GM23338 (cell line): ENCODE measurements around the gene SNAPC2. TPM values are rescaled to one million over a fixed set of nuclear protein-coding genes. Genes with fewer than 3 reads are reported as not detected.

Experiments
- ATAC-seq: fragments of 200-7000 bp; cut with Tn5 transposase; 3 replicates; pipeline ENCODE4 v1.9.1; 2020
- DNase-seq: peaks from one replicate; pipeline ENCODE4 v3.0.0-alpha.2; 2015; ENCODE audit warnings: low spot score
- H2AFZ ChIP-seq: fragments of 200-600 bp; sonication (generic); 2 replicates; pipeline ENCODE4 v1.8.0; 2016; ENCODE audit warnings: antibody characterized with exemption, mild to moderate bottlenecking, moderate library complexity
- H3F3A ChIP-seq: fragments of 200-600 bp; sonication (generic); replicated peaks from 2 replicates; pipeline ENCODE4 v1.8.0; 2017; ENCODE audit warnings: antibody characterized with exemption, mixed run types, low read depth
- H3K27ac ChIP-seq: fragments of 200-600 bp; sonication (generic); 2 replicates; pipeline ENCODE4 v1.6.1; 2016; ENCODE audit warnings: low read depth
- H3K27me3 ChIP-seq: fragments of 200-600 bp; sonication (generic); 2 replicates; pipeline ENCODE4 v1.8.0; 2016; ENCODE audit warnings: mild to moderate bottlenecking, mixed run types, moderate library complexity; ENCODE audit not compliant: insufficient read depth
- H3K36me3 ChIP-seq: fragments of 200-600 bp; sonication (generic); 2 replicates; pipeline ENCODE4 v1.8.0; 2016; ENCODE audit warnings: mild to moderate bottlenecking; ENCODE audit not compliant: insufficient read depth
- H3K4me1 ChIP-seq: fragments of 200-600 bp; sonication (generic); 2 replicates; pipeline ENCODE4 v1.8.0; 2016; ENCODE audit warnings: mild to moderate bottlenecking, moderate library complexity; ENCODE audit not compliant: insufficient read depth
- H3K4me2 ChIP-seq: fragments of 200-600 bp; sonication (generic); 2 replicates; pipeline ENCODE4 v1.7.1; 2017; ENCODE audit warnings: mixed run types
- H3K4me3 ChIP-seq: fragments of 200-600 bp; sonication (generic); 2 replicates; pipeline ENCODE4 v1.6.1; 2016; ENCODE audit warnings: mixed run types
- H3K79me2 ChIP-seq: fragments of 200-600 bp; sonication (generic); replicated peaks from 2 replicates; pipeline ENCODE4 v1.8.0; 2017; ENCODE audit warnings: mild to moderate bottlenecking; ENCODE audit not compliant: insufficient read depth
- H3K9me2 ChIP-seq: fragments of 200-600 bp; sonication (generic); 2 replicates; pipeline ENCODE4 v1.8.0; 2017; ENCODE audit not compliant: insufficient read depth
- H4K20me1 ChIP-seq: fragments of 200-600 bp; sonication (generic); replicated peaks from 2 replicates; pipeline ENCODE4 v1.8.0; 2017; ENCODE audit warnings: mild to moderate bottlenecking; ENCODE audit not compliant: insufficient read depth
- H3K27ac Mint-ChIP-seq: 2 replicates; pipeline ENCODE4 v1.8.0; 2020; ENCODE audit warnings: inconsistent platforms, mild to moderate bottlenecking, moderate library complexity, mixed read lengths
- H3K27me3 Mint-ChIP-seq: 3 replicates; pipeline ENCODE4 v1.8.0; 2022; ENCODE audit warnings: low read depth, mild to moderate bottlenecking, moderate library complexity, mixed read lengths, inconsistent platforms; ENCODE audit not compliant: insufficient read depth, poor library complexity
- H3K36me3 Mint-ChIP-seq: 3 replicates; pipeline ENCODE4 v1.8.0; 2021; ENCODE audit warnings: low read depth, mild to moderate bottlenecking, inconsistent platforms, moderate library complexity, mixed read lengths
- H3K4me1 Mint-ChIP-seq: 3 replicates; pipeline ENCODE4 v1.8.0; 2020; ENCODE audit warnings: mild to moderate bottlenecking, inconsistent platforms, mixed read lengths
- H3K4me3 Mint-ChIP-seq: 3 replicates; pipeline ENCODE4 v1.8.0; 2021; ENCODE audit warnings: moderate library complexity, mild to moderate bottlenecking, inconsistent platforms, mixed read lengths
- H3K9me3 Mint-ChIP-seq: 3 replicates; pipeline ENCODE4 v1.8.0; 2020; ENCODE audit warnings: moderate library complexity, mild to moderate bottlenecking, inconsistent platforms, mixed read lengths
- CREB1 ChIP-seq: fragments of 250-450 bp; sonication (Bioruptor Pico); IDR thresholded peaks from 2 replicates; pipeline ENCODE4 v1.5.0; 2020; ENCODE audit warnings: low read depth, mild to moderate bottlenecking, moderate library complexity
- CTCF ChIP-seq, 2 experiments: fragments of 200-600 bp in 1 of 2; sonication (generic) in 1 of 2; conservative IDR thresholded peaks; 2 replicates each; pipeline versions ENCODE4 v1.5.1 to v1.6.1; 2016 to 2017; ENCODE audit warnings: antibody characterized with exemption in 2 of 2, low read depth in 2 of 2, mild to moderate bottlenecking in 2 of 2, moderate library complexity in 1 of 2
- ETS1 ChIP-seq: IDR thresholded peaks from 2 replicates; pipeline ENCODE4 v1.6.1; 2016; ENCODE audit warnings: antibody characterized with exemption
- EZH2 ChIP-seq: fragments of 200-600 bp; sonication (generic); IDR thresholded peaks from one replicate; pipeline ENCODE4 v1.8.0; 2017; ENCODE audit warnings: antibody characterized with exemption, mild to moderate bottlenecking, low read depth; ENCODE audit not compliant: unreplicated experiment
- EZH2phosphoT487 ChIP-seq: fragments of 200-600 bp; sonication (generic); IDR thresholded peaks from one replicate; pipeline ENCODE4 v1.8.1; 2018; ENCODE audit warnings: antibody characterized with exemption; ENCODE audit not compliant: unreplicated experiment
- JUNB ChIP-seq: IDR thresholded peaks from one replicate; pipeline ENCODE4 v1.6.1; 2016; ENCODE audit warnings: antibody characterized with exemption; ENCODE audit not compliant: unreplicated experiment
- NANOG ChIP-seq: IDR thresholded peaks from 2 replicates; pipeline ENCODE4 v1.6.1; 2016; ENCODE audit warnings: antibody characterized with exemption, borderline replicate concordance
- POLR2AphosphoS5 ChIP-seq: IDR thresholded peaks from 2 replicates; pipeline ENCODE4 v1.6.1; 2016; ENCODE audit warnings: antibody characterized with exemption, low read depth
- STAT1 ChIP-seq: IDR thresholded peaks from one replicate; pipeline ENCODE4 v1.6.1; 2016; ENCODE audit warnings: antibody characterized with exemption; ENCODE audit not compliant: unreplicated experiment
- ZNF114 ChIP-seq: fragments of 250-450 bp; sonication (Bioruptor Pico); IDR thresholded peaks from 2 replicates; pipeline ENCODE4 v1.5.0; 2020; ENCODE audit warnings: mild to moderate bottlenecking, moderate library complexity
- ZNF331 ChIP-seq: fragments of 250-450 bp; sonication (Bioruptor Pico); IDR thresholded peaks from 2 replicates; pipeline ENCODE4 v1.5.0; 2020; ENCODE audit warnings: low read depth, mild to moderate bottlenecking, moderate library complexity
- polyA plus RNA-seq: library from polyadenylated mRNA; unstranded; fragments of >200 nt; fragmentation: Nextera tagmentation; extraction: Ambion mirVana; gene quantifications from 2 replicates; pipeline ENCODE4 v1.2.1, GENCODE V29; 2016
- total RNA-seq: library from RNA; depleted of rRNA; stranded (reverse); fragments of >200 nt; shearing (Covaris generic); gene quantifications from 2 replicates; pipeline ENCODE4 v1.2.3, GENCODE V29; 2014
- TF ChIP-seq, protein P1 (sequence below): IDR thresholded peaks from one replicate; pipeline ENCODE4 v1.6.1; 2018; ENCODE audit warnings: antibody characterized with exemption; ENCODE audit not compliant: unreplicated experiment
- TF ChIP-seq, protein P2 (sequence below): fragments of 250-450 bp; sonication (Bioruptor Pico); IDR thresholded peaks from 2 replicates; pipeline ENCODE4 v1.5.0; 2020; ENCODE audit warnings: mild to moderate bottlenecking, moderate library complexity

The SNAPC2 gene
- total and polyA plus RNA-seq, 2 experiments from 2014 or later = 17.1 to 25.1 TPM

DNA sequence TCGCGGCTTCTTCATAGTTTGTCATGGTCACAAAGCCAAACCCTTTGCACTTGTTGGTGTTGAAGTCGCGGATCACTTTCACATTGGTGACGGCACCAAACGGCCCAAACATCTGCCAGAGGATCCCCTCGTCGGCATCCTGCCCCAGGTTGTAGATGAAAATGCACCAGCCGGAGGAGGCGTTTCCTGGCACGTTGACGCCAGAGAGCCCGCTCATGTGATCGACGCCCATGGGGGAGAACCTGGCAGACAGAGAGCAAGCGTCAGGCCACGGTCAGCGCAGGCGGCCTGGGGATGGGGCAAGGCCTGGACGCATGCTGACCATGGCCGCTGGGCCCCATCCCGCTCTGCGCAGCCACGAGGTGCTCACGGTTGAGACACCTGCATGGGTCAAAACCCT lies 43.4 kb downstream of the SNAPC2 start:
- Mint-ChIP-seq H3K27ac (no peak overlapping the region), H3K4me1 (peaks cover 9% of the 10 kb centered on the region; the same call in 2 of the 3 replicates), H3K4me3 (no peak overlapping the region), H3K36me3 (peaks cover 64% of the 10 kb centered on the region), H3K9me3 (no peaks in the 10 kb centered on the region), H3K27me3 (peaks cover 11% of the 10 kb centered on the region)
- no peak for ATAC-seq
- H2AFZ ChIP-seq = no peak overlapping the region
- DNase-seq = no peak
- H3K27me3 ChIP-seq = no peaks in the 10 kb centered on the region
- H3K27ac ChIP-seq = no peak overlapping the region
- no peak overlapping the region for H3K4me2 ChIP-seq
- peaks cover 37% of the 10 kb centered on the region; the same call in 1 of the 2 replicates for H4K20me1 ChIP-seq
- no peaks in the 10 kb centered on the region; the same call in 1 of the 2 replicates for H3K79me2 ChIP-seq
- peaks cover 42% of the 10 kb centered on the region for H3F3A ChIP-seq
- no peak for TF ChIP-seq NANOG
- no peak for TF ChIP-seq ZNF114 (CRISPR knock-in tag)
- TF ChIP-seq ZNF331 = no peak
- TF ChIP-seq, protein P1, sequence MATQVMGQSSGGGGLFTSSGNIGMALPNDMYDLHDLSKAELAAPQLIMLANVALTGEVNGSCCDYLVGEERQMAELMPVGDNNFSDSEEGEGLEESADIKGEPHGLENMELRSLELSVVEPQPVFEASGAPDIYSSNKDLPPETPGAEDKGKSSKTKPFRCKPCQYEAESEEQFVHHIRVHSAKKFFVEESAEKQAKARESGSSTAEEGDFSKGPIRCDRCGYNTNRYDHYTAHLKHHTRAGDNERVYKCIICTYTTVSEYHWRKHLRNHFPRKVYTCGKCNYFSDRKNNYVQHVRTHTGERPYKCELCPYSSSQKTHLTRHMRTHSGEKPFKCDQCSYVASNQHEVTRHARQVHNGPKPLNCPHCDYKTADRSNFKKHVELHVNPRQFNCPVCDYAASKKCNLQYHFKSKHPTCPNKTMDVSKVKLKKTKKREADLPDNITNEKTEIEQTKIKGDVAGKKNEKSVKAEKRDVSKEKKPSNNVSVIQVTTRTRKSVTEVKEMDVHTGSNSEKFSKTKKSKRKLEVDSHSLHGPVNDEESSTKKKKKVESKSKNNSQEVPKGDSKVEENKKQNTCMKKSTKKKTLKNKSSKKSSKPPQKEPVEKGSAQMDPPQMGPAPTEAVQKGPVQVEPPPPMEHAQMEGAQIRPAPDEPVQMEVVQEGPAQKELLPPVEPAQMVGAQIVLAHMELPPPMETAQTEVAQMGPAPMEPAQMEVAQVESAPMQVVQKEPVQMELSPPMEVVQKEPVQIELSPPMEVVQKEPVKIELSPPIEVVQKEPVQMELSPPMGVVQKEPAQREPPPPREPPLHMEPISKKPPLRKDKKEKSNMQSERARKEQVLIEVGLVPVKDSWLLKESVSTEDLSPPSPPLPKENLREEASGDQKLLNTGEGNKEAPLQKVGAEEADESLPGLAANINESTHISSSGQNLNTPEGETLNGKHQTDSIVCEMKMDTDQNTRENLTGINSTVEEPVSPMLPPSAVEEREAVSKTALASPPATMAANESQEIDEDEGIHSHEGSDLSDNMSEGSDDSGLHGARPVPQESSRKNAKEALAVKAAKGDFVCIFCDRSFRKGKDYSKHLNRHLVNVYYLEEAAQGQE = no peak
- TF ChIP-seq EZH2phosphoT487 = no peak
- no peak for TF ChIP-seq CREB1
- TF ChIP-seq JUNB = no peak
- TF ChIP-seq EZH2 = no peak
- TF ChIP-seq, protein P2, sequence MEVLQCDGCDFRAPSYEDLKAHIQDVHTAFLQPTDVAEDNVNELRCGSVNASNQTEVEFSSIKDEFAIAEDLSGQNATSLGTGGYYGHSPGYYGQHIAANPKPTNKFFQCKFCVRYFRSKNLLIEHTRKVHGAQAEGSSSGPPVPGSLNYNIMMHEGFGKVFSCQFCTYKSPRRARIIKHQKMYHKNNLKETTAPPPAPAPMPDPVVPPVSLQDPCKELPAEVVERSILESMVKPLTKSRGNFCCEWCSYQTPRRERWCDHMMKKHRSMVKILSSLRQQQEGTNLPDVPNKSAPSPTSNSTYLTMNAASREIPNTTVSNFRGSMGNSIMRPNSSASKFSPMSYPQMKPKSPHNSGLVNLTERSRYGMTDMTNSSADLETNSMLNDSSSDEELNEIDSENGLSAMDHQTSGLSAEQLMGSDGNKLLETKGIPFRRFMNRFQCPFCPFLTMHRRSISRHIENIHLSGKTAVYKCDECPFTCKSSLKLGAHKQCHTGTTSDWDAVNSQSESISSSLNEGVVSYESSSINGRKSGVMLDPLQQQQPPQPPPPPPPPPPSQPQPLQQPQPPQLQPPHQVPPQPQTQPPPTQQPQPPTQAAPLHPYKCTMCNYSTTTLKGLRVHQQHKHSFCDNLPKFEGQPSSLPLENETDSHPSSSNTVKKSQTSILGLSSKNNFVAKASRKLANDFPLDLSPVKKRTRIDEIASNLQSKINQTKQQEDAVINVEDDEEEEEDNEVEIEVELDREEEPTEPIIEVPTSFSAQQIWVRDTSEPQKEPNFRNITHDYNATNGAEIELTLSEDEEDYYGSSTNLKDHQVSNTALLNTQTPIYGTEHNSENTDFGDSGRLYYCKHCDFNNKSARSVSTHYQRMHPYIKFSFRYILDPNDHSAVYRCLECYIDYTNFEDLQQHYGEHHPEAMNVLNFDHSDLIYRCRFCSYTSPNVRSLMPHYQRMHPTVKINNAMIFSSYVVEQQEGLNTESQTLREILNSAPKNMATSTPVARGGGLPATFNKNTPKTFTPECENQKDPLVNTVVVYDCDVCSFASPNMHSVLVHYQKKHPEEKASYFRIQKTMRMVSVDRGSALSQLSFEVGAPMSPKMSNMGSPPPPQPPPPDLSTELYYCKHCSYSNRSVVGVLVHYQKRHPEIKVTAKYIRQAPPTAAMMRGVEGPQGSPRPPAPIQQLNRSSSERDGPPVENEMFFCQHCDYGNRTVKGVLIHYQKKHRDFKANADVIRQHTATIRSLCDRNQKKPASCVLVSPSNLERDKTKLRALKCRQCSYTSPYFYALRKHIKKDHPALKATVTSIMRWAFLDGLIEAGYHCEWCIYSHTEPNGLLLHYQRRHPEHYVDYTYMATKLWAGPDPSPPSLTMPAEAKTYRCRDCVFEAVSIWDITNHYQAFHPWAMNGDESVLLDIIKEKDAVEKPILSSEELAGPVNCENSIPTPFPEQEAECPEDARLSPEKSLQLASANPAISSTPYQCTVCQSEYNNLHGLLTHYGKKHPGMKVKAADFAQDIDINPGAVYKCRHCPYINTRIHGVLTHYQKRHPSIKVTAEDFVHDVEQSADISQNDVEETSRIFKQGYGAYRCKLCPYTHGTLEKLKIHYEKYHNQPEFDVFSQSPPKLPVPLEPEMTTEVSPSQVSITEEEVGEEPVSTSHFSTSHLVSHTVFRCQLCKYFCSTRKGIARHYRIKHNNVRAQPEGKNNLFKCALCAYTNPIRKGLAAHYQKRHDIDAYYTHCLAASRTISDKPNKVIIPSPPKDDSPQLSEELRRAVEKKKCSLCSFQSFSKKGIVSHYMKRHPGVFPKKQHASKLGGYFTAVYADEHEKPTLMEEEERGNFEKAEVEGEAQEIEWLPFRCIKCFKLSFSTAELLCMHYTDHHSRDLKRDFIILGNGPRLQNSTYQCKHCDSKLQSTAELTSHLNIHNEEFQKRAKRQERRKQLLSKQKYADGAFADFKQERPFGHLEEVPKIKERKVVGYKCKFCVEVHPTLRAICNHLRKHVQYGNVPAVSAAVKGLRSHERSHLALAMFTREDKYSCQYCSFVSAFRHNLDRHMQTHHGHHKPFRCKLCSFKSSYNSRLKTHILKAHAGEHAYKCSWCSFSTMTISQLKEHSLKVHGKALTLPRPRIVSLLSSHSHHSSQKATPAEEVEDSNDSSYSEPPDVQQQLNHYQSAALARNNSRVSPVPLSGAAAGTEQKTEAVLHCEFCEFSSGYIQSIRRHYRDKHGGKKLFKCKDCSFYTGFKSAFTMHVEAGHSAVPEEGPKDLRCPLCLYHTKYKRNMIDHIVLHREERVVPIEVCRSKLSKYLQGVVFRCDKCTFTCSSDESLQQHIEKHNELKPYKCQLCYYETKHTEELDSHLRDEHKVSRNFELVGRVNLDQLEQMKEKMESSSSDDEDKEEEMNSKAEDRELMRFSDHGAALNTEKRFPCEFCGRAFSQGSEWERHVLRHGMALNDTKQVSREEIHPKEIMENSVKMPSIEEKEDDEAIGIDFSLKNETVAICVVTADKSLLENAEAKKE (CRISPR knock-in tag) = no peak
- no peak for TF ChIP-seq ETS1
- no peak for TF ChIP-seq STAT1
- TF ChIP-seq POLR2AphosphoS5 = no peak
- no peak for TF ChIP-seq CTCF (conservative IDR thresholded peaks at IDR 0.05; ENCODE audit: low read depth in 2 of 2)
- no peak overlapping the region for H3K4me3 ChIP-seq
- H3K9me2 ChIP-seq = no peaks in the 10 kb centered on the region
- H3K4me1 ChIP-seq = no peaks in the 10 kb centered on the region
- peaks cover 41% of the 10 kb centered on the region for H3K36me3 ChIP-seq
